Amniotic stem cell (primary cell): ENCODE results near the gene GOLGA7B.

Experiments
- DNase-seq: peaks from one replicate; lab custom pipeline; 2025; lab: John Stamatoyannopoulos, UW

GOLGA7B gene

GRCh38 chr10:97849687-97850402 lies at the start of gene GOLGA7B:
TSS of gene GOLGA7B (plus strand) at chr10:97849843. CDS start at chr10:97850304, 461 bp downstream.
- no peak for DNase-seq

DNA sequence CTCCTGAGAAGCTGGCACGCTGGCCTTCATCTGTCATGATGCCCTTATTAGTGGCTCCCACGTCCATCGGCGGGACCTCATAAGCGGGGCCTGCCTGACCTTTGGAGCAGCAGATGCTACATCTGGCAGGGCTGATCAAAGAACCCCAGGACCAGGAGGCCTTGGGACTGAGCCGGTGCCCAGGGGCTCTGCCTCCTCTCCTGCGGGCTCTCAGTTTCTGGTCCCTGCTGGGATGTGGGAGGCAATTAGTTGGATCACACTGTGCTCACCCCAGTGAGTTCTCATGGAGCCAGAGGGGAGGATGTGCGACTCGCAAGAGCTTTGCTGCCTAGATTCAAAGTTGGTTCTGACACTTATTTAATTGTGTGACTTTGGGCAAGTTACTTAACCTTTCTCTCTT lies 49.2 kb upstream of the GOLGA7B start:
- DNase-seq: no peak

GRCh38 chr10:97801422-97801821 lies 48.2 kb upstream of the GOLGA7B start:
- DNase-seq: no peak

DNA sequence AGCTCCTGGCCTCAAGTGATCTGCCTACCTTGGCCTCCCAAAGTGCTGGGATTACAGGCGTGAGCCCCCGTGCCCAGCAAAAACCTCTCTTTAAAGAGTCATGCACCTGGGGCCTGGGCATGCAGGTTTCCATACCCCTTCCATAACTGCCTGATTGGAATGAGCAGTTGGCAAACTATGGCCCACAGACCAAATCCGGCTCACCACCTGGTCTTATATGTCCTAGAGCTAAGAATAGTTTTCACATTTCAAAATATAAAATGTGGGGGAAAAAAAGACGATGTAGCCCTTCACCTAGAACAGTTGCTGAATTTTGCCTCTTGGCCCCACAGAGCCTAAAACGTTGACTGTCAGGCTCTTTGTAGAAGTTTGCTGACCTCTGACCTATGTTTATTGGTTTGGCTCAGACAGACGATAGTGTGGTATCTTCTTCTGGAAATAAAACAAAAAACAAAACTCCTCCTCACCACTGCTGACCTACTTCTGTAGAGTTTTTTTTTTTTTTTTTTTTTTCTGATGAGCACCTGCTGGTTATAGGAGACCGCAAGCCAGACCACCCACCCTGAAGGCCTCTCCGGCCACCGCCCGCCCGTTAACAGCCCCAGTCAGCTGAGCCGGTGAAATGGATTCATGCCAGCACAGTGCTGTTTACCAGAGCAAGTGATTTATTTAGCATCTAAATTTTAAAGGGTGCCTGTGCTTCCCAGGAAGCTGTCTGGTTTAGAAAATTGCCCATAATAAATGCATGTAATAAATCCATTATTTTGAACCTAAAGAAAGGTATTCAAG lies 44.4 kb upstream of the GOLGA7B start:
- no peak for DNase-seq

DNA sequence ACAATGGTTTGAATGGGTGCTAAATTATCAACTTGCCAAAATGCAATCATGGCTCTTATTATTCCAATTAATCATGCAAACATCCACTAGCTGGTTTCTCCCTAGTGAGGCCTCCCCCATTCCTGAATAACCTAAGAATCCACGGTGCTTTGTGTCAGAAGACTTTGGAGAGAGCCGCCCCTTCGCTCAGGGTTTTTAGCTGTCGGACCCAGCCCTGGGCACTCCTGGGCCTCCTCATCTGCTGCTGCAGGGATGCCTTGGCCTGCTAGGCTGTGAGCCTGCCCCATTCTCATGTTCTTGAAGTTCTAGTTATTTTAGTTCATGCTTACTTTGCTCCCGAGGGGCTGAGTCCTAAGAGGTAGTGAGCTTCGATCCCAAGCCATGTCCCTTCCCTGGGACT lies 43.7 kb upstream of the GOLGA7B start:
- no peak for DNase-seq

GRCh38 chr10:97810446-97810845 lies 39.2 kb upstream of the GOLGA7B start:
- no peak for DNase-seq

GRCh38 chr10:97811958-97812357 lies 37.7 kb upstream of the GOLGA7B start:
- no peak for DNase-seq

DNA sequence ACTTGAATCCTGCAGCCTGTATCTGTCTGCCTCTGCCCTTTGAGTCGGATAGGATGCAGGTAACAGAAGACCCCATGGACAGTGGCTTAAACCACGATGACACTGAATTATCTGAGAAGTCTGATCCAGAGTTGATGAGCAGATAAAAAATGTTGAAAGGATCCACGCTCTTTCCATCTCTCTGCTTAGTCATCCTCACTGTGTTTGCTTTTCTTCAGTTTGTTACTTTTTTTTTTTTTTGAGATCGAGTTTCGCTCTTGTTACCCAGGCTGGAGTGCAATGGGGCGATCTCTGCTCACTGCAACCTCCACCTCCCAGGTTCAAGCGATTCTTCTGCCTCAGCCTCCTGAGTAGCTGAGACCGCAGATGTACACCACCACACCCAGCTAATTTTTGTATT lies 36.9 kb upstream of the GOLGA7B start:
- no peak for DNase-seq

- no peak for DNase-seq
Observed at GRCh38 chr10:97813311-97813710, 36.3 kb upstream of the GOLGA7B start.

DNA sequence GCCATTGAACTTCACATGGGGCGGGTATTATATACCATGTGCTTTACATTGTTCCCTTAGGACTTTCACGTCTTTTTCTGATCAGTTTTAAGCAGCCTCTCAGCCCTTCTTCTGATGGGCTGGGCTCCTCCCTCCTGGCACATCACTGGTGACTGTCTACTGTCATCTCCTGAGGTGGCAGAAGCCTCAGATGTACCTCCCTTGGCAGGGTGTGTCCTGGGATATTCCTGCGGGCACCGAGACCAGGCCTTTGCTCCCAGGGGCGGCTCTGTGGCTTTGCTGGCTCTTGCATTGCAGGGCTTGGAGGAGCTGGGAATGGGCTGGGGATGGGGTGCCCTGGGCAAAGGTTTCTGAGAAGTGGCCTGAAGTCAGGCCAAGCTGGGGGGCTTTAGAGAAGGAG lies 34.6 kb upstream of the GOLGA7B start:
- no peak for DNase-seq

DNA sequence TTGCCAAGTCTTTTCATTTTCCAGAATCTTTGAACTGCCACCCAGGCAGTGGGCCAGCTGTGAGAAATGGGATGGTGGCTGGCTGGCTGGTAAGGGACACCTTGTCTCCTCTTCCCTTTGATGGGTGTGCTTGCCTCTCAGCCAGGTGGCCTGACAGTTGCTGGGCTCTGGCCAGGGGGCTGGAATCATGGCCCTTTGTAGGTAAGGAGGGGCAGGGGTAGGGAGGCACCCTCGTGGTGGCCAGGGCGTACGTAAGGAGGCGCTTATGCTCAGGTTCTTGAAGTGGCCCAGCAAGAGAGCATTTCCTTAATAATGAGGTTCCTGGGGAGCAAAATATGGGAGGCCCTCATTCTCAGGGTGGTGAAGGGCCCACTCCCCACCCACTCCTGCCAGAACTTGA lies 33.0 kb upstream of the GOLGA7B start:
- no peak for DNase-seq

- no peak for DNase-seq
Observed at GRCh38 chr10:97818572-97818971, 31.1 kb upstream of the GOLGA7B start.

- DNase-seq: no peak
Observed at GRCh38 chr10:97820096-97820704, 29.4 kb upstream of the GOLGA7B start.

GRCh38 chr10:97821308-97822038 lies 28.2 kb upstream of the GOLGA7B start:
- DNase-seq: no peak

GRCh38 chr10:97822261-97822687 lies 27.4 kb upstream of the GOLGA7B start:
- no peak for DNase-seq

DNA sequence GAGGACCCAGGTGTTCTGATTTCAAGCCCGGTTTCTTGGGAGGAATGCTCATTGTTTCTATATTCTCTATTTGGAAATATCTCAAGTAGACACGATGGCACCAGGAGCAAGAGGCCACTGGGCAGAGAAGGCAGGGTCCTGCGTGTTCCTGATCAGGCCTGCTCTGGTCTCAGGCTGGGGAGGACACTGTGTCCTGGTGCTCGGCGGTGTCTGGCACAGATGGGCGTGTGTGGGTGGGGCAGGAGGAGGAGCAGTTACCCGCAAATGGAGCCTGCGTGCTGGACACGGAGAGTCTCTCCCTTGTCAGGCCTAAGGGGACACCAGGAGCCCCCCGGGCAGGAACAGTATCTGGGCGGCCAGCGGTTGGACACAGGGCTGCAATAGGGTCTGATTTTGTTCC lies 25.9 kb upstream of the GOLGA7B start:
- no peak for DNase-seq

DNA sequence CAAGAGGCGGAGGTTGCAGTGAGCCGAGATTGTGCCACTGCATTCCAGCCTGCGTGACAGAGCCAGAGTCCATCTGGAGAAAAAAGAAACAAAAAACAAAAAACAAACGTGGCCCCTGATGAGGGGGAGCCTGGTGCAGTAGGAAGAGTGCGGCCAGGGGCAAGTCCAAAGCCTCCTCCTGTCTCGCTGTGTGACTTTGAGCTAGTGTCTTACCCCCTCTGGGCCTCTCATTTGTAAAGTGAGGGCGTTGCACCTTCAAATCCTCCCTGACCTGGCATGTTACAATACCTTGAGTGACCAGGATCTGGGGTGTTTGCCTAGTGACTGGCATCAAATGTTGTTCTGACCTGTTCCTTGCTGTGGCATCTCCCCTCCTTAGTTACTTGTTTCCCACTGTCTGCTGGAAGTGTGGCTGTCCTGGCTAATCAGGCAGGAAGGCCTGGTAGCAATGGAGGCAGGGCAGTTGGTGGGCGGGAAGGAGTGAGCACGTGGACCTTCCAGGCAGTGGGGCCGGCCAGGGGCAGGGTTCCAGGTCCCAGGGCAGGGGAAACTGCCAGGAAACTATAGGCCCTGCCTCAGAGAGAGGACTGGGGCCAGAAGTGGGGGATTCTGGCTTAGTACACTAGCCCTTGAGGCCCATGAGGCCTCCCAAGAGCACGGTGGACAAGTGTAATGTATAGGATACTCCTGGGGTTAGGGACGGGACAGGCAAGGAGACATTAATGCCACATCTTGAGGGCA lies 24.5 kb upstream of the GOLGA7B start:
- no peak for DNase-seq

DNA sequence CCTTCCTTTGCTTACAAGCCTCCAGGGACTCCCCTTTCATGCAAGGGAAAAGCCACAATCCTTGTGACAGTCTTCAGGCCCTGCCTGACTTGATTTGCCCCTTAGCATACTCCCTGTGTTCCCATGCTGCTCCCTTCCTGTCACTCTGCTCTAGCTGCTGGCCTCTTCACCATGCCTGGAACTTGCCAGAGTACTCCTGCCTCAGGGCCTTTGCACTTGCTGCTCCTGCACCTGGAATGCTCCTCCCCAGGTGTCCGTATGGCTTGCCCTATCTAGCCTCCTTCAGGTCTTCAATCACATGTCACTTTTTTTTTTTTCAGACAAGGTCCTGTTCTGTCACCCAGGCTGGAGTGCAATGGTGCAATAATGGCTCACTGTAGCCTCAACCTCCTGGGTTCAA lies 22.8 kb upstream of the GOLGA7B start:
- no peak for DNase-seq

DNA sequence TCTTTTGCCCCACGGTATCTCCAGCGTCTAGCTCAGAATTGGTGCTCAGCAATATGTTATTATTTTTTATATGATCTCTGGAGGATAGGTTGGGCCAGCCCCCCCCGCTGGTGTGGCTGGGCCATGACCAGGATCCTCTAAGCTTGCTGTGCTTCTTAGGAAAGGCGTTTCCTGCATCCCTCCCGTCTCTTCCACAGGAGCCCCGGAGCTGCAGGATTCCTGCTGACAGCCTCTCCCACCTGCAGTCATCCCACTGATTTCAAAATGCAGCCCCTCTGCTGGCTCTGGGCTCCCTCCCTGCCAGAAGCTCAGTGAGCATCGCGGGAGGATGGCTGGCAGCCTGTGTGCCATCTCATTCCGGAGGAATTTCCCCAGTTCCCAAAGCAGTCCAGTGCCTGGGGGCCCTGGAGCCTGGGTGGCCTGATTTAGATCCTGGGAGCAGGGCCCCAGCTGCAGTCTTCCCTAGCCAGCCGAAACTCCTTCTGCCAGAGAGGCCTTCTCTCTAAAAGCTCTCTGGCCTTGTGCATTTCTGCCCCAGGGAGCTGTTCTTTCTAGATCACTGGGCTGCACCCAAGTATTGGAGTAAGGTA lies 21.8 kb upstream of the GOLGA7B start:
- peak; percentile 30 for DNase-seq

DNA sequence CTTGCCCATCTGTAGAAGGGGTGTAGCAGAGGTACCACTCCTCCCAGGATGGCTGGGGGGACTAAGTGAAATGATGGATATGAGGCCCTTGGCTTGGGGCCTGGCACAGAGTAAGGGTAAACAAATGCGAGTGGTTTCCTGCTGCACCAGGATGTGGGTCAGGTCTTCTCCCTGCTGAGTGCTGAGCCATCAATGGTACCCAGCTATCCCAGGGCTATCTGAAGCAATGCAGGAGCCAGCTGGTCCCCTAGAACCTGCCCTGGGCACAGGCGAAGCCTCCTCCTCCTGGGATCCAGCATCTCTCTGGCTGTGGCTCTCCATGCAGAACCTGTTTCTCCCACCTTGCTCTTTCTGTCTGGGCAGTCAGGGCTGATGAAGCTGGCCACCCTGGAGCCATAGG lies 20.9 kb upstream of the GOLGA7B start:
- DNase-seq: no peak

- no peak for DNase-seq
Observed at GRCh38 chr10:97830064-97830463, 19.6 kb upstream of the GOLGA7B start.
